Testis (tissue), 3 donors: ENCODE results near the gene CC2D2A. TPM values are rescaled to one million over a fixed set of nuclear protein-coding genes. Genes with fewer than 3 reads are reported as not detected.

ENCODE experiments used
- DNase-seq: peaks from one replicate; pipeline ENCODE4 v3.0.0-alpha.2; 2019
- H3K27ac ChIP-seq, 2 donors: fragments of 200-600 bp; sonication (generic); one replicate each; pipeline ENCODE4 v1.5.1; 2019
- H3K27me3 ChIP-seq: fragments of 200-600 bp; sonication (generic); one replicate; pipeline ENCODE4 v1.5.1; 2019
- H3K36me3 ChIP-seq: fragments of 200-600 bp; sonication (generic); one replicate; pipeline ENCODE4 v1.5.1; 2017; ENCODE audit warnings: low read depth; ENCODE audit errors: missing control alignments
- H3K4me1 ChIP-seq: fragments of 200-600 bp; sonication (generic); one replicate; pipeline ENCODE4 v1.5.1; 2019
- H3K4me3 ChIP-seq, 2 donors: fragments of 200-600 bp; sonication (generic); one replicate each; pipeline ENCODE4 v1.5.1; 2017 to 2019
- H3K9me3 ChIP-seq: fragments of 200-600 bp; sonication (generic); one replicate; pipeline ENCODE4 v1.5.1; 2017
- POLR2A ChIP-seq: fragments of 450-650 bp; IDR thresholded peaks from one replicate; pipeline ENCODE4 v1.6.1; 2017; ENCODE audit warnings: antibody characterized with exemption, mild to moderate bottlenecking, moderate library complexity
- WGBS, 2 donors: methylation state at CpG; one replicate each; pipeline ENCODE4 v1.1.5; 2018; 5-methylcytosine and 5-hydroxymethylcytosine counted together
- intact Hi-C: fragments of 100-400 bp; cut with DNase I; formaldehyde crosslinking; loops from one replicate; pipeline ENCODE4 v1.15.1; 2023; ENCODE audit warnings: low total_unique reads
- polyA plus RNA-seq: library from polyadenylated mRNA; stranded (reverse); fragments of 350-450 nt; fragmentation: Illumina TruSeq; extraction: RNeasy Lipid Tissue Mini Kit (QIAGEN cat#74804); gene quantifications from one replicate; pipeline ENCODE4 v1.2.3, GENCODE V29; 2014; ENCODE audit warnings: low read depth, low replicate concordance; ENCODE audit not compliant: insufficient read depth
- small RNA-seq, 2 donors: library from RNA; depleted of rRNA; stranded (forward); fragments of <200 nt; gene quantifications; one replicate each; pipeline ENCODE3, GENCODE V24; 2016
- total RNA-seq, 2 donors: library from RNA; depleted of rRNA; stranded (reverse); fragments of >200 nt; gene quantifications; one replicate each; pipeline ENCODE4 v1.2.3, GENCODE V29; 2016
- TF ChIP-seq, protein P1 (sequence below), 3 experiments: fragments of 450-650 bp in 2 of 3; fragments of 200-600 bp in 1 of 3; sonication (generic) in 1 of 3; IDR thresholded peaks; one replicate each; pipeline ENCODE4 v1.5.1; 2016 to 2019; ENCODE audit warnings: antibody characterized with exemption in 3 of 3, mild to moderate bottlenecking in 2 of 3, moderate library complexity in 1 of 3

CC2D2A gene
- total and polyA plus RNA-seq, 3 donors from 2014 or later = 16.9 to 23.7 (median 21.9) TPM

DNA sequence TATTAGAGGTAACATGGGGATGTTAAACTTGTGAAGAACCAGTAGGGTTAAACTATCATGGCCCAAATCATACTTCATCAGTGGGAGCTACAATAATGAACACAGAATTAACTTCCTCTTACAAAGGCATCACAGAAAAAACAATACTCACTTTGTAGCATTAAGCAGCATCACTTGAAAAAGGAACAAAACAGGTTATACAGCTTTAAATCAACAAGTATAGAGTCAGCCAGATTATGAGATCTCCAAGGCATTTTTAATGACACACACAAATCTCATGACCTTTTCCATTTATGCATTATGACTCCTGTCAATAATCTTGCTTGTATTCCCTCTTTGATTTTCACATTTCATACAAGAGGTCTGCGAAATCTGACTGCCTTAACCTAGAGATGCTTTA lies 167.1 kb downstream of the CC2D2A start:
- no peak overlapping the region for H3K4me3 ChIP-seq
- no peaks in the 10 kb centered on the region for H3K27me3 ChIP-seq
- intact Hi-C loops = no loop called here
- DNase-seq = no peak
- WGBS, 2 donors = 96 to 100% methylated on average over 1 of the region's 1 CpG
- no peaks in the 10 kb centered on the region for H3K4me1 ChIP-seq
- H3K27ac ChIP-seq = no peak overlapping the region
- H3K9me3 ChIP-seq = no peaks in the 10 kb centered on the region
- TF ChIP-seq POLR2A = no peak
- TF ChIP-seq, protein P1, sequence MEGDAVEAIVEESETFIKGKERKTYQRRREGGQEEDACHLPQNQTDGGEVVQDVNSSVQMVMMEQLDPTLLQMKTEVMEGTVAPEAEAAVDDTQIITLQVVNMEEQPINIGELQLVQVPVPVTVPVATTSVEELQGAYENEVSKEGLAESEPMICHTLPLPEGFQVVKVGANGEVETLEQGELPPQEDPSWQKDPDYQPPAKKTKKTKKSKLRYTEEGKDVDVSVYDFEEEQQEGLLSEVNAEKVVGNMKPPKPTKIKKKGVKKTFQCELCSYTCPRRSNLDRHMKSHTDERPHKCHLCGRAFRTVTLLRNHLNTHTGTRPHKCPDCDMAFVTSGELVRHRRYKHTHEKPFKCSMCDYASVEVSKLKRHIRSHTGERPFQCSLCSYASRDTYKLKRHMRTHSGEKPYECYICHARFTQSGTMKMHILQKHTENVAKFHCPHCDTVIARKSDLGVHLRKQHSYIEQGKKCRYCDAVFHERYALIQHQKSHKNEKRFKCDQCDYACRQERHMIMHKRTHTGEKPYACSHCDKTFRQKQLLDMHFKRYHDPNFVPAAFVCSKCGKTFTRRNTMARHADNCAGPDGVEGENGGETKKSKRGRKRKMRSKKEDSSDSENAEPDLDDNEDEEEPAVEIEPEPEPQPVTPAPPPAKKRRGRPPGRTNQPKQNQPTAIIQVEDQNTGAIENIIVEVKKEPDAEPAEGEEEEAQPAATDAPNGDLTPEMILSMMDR (IDR thresholded peaks at IDR 0.05) = no peak
- H3K36me3 ChIP-seq = no peaks in the 10 kb centered on the region

DNA sequence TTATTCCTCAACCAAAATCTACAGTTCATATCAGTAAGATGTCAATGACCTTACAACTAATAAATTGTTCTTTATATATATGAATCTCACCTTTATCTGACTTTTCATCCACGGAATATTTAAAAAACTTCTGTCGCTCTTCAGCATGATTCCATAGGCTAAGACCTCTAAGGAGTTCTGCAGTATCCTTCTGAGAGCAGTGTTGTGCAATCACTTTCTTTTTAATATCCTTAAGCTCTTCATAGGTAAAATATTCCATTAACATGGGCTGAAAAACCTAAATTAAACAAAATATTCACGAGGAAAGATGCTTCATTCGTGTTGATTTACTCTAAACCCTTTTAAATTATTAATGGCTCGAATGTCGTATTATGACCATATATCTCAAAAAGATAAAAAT lies 168.7 kb downstream of the CC2D2A start:
- no peaks in the 10 kb centered on the region for H3K36me3 ChIP-seq
- no peaks in the 10 kb centered on the region for H3K4me1 ChIP-seq
- intact Hi-C loops = no loop called here
- no peaks in the 10 kb centered on the region for H3K9me3 ChIP-seq
- no peak for DNase-seq
- H3K4me3 ChIP-seq = no peak overlapping the region
- WGBS, 2 donors = 91 to 95% methylated on average over 6 of the region's 6 CpGs
- no peak overlapping the region for H3K27ac ChIP-seq
- no peaks in the 10 kb centered on the region for H3K27me3 ChIP-seq
- TF ChIP-seq, protein P1 (IDR thresholded peaks at IDR 0.05) = no peak
- TF ChIP-seq POLR2A = no peak

- whole genome bisulfite sequencing, 2 donors = 52 to 53% methylated on average over 2 of the region's 2 CpGs
Measured at GRCh38 chr4:15648600-15648999, 178.9 kb downstream of the CC2D2A start.

GRCh38 chr4:15649914-15650545 lies 180.3 kb downstream of the CC2D2A start:
- 39 to 44% methylated on average over 5 of the region's 5 CpGs for WGBS, 2 donors
- intact Hi-C loops = no loop called here
- Histone ChIP-seq H3K4me3 (no peak overlapping the region), H3K36me3 (no peaks in the 10 kb centered on the region), H3K9me3 (no peaks in the 10 kb centered on the region), H3K27me3 (no peaks in the 10 kb centered on the region), H3K4me1 (peaks cover 19% of the 10 kb centered on the region), H3K27ac (peak overlapping the region in 1 of 2 donors; percentile 5)
- TF ChIP-seq, protein P1 (IDR thresholded peaks at IDR 0.05) = peak; percentile 46 to 57 (median 53)
- TF ChIP-seq POLR2A = no peak
- DNase-seq = peak; percentile 34

More at GRCh38 chr4:15648600-15648999, 178.9 kb downstream of the CC2D2A start:
- no peak for TF ChIP-seq POLR2A
- TF ChIP-seq, protein P1 (IDR thresholded peaks at IDR 0.05) = no peak
- H3K36me3 ChIP-seq = no peaks in the 10 kb centered on the region
- intact Hi-C loops = no loop called here
- no peaks in the 10 kb centered on the region for H3K27me3 ChIP-seq
- H3K9me3 ChIP-seq = no peaks in the 10 kb centered on the region
- no peak for DNase-seq
- H3K4me3 ChIP-seq = no peak overlapping the region
- no peak overlapping the region for H3K27ac ChIP-seq
- peaks cover 19% of the 10 kb centered on the region for H3K4me1 ChIP-seq

Small RNA genes within 50 kb of the gene (small RNA-seq; reads per million reads assigned to genes)
- gene AC007016.1 = 0 reads per million in 2 donors

Other genes starting within 250 kb of the CC2D2A start
- gene C1QTNF7, start 41.8 kb upstream of the CC2D2A start, total RNA-seq = 1 to 10 TPM; 5.1 to 8.1 TPM
- gene C1QTNF7, start 41.8 kb upstream of the CC2D2A start, polyA plus RNA-seq = 1.7 TPM
- gene FBXL5, start 185.5 kb downstream of the CC2D2A start, total RNA-seq = 100 to 1,000 TPM; 149 to 153 TPM
- 162 TPM for gene FBXL5, start 185.5 kb downstream of the CC2D2A start, polyA plus RNA-seq
- 10 to 100 TPM; 41.8 to 48.9 TPM for gene FAM200B, start 211.9 kb downstream of the CC2D2A start, total RNA-seq
- 75.2 TPM for gene FAM200B, start 211.9 kb downstream of the CC2D2A start, polyA plus RNA-seq
- gene BST1, start 233.2 kb downstream of the CC2D2A start, total RNA-seq = 1 to 10 TPM; 1.1 to 1.6 TPM
- 6.9 TPM for gene BST1, start 233.2 kb downstream of the CC2D2A start, polyA plus RNA-seq